Measurements from ENCODE around the gene NCL.

DNA sequence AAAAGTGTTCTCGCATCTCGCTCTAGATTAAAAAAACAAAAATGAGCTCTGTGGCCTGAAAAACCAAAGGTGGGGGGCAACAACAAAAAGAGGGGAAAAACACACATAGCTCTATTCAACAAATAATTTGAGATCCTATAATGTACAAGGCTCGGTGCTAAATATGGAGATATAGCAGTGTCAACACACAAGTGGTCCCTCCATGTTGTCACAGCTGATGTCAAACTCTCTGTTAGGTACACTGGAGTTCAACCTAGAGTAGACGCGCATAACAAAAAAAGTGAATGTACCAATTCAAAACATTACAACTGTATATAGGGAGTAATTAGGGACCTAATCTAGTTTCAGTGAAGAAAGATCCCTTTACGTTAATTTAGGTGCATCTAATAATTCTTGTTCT is 5.9 kb downstream of the NCL start:
- TF ChIP-seq, protein P1, sequence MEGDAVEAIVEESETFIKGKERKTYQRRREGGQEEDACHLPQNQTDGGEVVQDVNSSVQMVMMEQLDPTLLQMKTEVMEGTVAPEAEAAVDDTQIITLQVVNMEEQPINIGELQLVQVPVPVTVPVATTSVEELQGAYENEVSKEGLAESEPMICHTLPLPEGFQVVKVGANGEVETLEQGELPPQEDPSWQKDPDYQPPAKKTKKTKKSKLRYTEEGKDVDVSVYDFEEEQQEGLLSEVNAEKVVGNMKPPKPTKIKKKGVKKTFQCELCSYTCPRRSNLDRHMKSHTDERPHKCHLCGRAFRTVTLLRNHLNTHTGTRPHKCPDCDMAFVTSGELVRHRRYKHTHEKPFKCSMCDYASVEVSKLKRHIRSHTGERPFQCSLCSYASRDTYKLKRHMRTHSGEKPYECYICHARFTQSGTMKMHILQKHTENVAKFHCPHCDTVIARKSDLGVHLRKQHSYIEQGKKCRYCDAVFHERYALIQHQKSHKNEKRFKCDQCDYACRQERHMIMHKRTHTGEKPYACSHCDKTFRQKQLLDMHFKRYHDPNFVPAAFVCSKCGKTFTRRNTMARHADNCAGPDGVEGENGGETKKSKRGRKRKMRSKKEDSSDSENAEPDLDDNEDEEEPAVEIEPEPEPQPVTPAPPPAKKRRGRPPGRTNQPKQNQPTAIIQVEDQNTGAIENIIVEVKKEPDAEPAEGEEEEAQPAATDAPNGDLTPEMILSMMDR (IDR thresholded peaks at IDR 0.05) = no peak
- no peak for TF ChIP-seq ZFX (IDR thresholded peaks at IDR 0.05; ENCODE audit: borderline replicate concordance)
